Measurements from ENCODE around the gene KCTD11.

KCTD11 gene

DNA sequence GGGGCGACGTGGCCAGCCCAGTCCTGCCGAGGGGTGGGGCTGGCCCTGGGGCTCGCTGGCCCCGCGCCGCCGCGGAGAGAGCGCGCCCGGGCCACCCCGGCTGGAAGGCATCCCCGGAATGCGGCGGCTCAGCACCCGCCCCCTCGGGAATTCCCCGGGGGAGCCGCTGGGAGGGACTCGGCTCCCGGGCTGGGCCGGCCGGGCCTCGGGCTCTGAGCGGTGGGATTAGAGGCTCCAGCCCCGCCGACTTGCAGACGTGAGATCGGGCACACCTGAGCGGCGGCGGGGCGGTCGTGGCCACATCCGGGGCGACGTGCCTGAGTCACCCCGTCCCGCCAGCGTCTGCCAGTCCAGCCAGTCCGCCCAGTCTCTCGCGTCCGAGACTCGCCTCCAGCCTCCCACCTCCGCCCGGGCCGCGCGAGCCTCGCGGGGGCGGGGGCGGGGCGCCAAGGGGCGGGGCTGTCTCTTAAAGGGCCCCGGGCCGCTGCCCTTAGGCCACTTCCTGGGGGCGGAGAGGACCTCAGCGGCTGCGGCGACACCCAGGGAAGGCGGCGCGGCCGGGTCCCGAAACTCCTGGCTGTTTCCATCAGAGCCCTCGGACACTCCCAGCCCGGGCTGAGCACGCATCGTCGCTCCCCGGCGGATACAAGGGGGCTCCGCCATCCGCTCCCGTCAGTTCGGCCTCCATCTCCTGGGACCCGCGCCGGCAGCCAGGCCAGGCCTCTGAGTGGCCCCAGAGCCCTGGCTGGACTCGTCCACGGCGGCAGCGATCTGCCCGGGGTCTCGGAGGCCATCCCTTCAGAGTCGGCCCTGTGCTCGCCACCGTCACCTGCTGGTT, at the start of gene KCTD11:
Gene KCTD11 (plus strand): TSS at position 498 of the 838 bp plus-strand sequence.
- DNase-seq (ENCODE audit: low read depth): peak; percentile 94

DNA sequence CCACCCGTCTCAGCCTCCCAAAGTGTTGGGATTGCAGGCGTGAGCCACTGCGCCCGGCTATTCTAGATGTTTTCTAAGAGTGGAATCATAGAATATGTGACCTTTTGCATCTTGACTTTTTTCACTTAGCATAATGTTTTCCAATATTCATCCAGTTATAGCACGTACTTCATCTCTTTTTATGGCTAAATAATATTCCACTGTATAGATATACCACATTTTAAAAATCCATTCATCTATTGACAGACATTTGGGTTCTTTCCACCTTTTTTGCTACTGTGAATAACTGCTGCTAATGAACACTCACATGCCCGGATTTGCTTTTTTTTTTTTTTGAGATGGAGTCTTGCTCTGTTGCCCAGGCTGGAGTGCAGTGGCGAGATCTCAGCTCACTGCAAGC, 47.8 kb upstream of the KCTD11 start:
- no peak for DNase-seq (ENCODE audit: low read depth)

DNA sequence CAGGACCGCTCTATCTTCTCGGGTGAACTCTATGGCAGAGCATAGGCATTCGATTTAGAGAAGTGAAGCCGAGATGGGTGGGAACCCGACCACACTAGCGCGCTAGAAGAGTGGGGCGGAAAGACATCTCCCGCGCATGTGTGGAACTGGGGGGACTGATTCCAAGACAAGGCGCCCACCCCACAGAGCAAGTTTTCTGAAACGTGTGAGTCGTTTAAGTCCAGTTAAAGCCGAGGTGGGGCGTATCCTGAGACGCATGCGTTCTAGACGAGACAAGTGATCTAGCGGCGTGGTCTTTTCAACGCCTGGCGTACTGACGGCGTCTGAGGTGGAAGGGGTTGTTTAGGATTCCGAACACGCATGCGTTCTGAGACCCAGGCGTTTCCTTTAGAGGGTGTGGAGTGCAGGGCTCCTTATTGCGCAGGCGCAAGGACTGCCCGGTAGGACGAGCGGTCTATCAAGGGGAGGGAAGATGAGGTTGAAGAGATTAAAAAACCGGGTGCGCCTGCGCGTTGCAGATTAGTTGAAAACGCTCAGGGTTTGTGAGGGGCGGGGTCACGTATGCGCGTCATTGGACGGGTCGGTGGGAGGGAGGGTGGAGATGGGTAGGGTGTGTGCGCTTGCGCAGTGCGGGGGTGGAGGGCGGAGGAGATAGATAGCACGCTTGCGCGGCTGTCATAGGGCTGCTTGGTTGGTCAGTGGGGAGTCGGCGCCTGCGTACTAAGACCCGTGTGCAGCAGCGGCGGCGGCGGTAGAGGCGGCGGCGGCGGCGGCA, 44.9 kb upstream of the KCTD11 start, which contains the start of gene EIF5A:
Gene EIF5A (plus strand): TSS at position 718 of the 775 bp plus-strand sequence. CDS start 2,008 bp downstream, outside the sequence.
- peak; percentile 100 for DNase-seq (ENCODE audit: low read depth)

DNA sequence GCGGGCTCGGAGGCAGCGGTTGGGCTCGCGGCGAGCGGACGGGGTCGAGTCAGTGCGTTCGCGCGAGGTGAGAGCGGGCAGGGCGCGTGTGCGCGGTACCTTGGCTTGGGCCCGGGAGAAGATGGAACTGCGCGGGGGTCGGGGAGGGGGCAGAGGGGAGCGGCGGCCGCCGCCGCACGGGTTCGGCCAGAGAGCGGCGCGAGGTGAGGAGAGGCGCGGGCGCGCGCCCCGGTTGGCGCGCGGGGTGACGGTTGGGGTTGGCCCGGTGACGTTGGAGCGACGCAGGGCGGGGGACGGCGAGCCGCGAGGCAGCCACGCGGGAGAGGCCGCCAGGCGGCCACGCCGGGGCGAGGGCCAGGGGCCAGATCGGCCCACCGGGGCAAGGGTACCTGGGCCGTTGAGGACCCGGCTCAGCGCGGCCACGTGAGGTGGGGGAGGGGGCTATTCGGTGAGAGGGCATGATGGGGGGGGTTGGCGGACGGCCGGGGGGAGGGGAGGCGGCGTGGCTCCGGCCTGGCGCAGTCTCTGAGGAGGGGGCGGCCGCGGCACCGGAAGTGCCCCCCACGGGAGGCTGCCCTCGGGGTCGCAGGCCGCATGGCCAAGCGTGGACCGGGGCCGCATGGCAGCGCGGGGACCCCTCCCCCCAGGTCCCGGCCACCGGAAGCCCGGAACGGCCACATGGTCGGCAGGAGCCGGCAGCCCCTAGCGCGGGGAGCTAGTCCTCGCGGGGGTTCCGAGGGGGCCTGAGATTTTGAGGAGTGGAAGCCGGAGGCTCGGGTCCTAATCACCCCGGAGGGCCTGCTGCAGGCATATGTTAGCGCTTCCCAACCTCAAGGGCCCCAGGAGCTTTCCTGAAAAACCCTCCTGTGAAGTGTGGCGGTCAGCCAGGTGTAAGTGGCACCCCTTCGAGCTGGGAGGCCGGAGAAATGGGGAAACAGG, 44.0 kb upstream of the KCTD11 start:
- peak; percentile 44 for DNase-seq (ENCODE audit: low read depth)

DNA sequence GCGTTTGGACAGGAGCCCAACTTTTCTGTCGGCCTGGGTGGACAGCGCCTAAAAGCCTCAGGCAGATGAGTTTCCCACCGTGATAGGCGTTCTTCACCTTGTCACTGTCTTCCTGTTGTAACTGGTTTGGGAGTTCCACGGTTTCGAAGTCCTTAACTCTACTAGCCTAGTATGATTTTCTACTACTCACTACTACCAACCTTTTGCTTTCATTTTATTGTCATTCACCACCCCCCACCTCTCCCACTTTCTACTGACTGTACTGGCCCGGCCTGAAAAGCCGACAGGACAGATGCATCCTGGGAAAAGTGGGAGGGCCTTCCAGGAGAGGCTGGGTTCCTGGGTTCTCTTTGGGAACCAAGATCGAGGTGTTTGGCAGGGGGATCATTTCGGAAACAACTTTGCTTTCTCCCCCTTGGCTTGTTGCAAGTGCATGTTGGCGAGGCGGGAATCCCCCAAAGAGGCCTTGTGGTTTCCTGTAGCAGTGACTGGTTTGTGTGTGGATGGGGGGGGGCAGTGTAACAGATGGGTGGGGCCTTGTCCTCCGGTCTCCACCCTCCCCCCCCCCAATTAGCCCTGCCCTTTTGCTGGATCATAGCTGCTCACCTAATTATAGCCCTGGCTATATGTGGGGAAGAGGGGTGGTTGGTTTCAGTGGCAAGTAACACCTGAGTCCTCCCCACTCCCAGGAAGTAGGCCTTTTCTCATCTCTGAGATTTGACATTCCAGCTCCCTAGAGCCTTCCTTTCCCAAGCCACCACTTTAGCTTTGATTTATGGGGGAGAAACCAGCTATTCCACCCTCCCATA, 43.1 kb upstream of the KCTD11 start:
- peak; percentile 88 for DNase-seq (ENCODE audit: low read depth)

DNA sequence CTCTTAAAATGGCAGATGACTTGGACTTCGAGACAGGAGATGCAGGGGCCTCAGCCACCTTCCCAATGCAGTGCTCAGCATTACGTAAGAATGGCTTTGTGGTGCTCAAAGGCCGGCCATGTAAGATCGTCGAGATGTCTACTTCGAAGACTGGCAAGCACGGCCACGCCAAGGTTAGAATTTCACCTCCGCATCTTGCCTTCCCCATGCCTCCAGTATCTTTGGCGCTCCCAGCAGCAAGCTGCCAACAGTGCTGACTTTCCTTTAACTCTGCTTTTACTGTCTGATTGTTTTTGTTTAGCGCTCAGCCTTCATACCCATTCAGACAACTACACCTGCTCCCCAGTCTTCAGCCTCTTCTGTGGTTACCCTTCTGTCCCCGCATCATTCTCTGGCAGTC, 42.3 kb upstream of the KCTD11 start:
- DNase-seq (ENCODE audit: low read depth): no peak

DNA sequence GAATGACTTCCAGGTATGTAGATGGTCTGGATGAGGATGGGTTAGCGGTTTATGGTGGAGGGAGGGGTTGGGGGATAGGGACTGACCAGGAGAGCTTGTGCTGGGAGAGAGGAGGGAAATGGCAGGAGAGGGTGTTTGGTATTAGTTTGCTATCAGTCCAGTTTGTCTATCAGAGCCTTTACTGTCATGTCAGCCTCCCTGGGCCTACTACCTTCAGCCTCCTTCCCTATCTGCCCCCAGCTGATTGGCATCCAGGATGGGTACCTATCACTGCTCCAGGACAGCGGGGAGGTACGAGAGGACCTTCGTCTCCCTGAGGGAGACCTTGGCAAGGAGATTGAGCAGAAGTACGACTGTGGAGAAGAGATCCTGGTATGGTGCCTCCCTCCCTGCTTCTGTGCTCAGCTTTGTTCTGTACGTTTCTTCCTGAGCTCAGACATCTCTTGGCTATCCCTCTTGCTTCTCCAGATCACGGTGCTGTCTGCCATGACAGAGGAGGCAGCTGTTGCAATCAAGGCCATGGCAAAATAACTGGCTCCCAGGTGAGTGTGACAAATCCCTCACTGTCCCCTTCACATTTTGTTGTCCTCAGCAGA, 40.8 kb upstream of the KCTD11 start:
- DNase-seq (ENCODE audit: low read depth): no peak

DNA sequence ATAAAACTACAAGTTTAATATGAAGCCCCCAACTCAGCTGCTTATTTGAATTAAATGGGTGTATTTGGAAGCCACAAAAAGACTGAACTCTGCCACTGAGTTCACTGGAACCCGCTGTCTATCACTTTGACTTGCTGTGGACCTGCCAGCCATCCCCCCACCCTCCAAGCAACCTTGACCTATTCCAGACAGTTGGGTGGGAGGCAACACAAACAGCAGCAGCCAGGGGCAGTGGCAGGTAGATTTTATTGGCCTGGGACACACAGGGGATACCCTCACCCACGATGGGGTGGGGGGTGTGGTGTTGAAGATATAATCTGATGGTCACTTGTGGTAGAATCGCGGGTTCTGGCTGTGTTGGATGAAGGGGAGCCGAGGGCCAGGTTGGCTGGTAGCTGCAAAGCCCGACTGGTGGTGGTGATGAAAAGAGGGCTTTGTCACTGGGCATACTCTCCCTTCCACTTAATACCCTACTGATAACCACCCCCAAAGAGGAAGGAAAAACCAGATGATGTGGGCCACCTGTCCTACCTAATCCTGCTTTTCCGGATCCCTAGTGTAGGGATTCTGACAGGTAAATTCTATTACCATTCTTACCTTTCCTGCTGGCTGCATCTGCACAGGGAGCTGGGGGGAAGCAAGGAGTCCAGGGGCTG, 39.4 kb upstream of the KCTD11 start:
- DNase-seq (ENCODE audit: low read depth): no peak

DNA sequence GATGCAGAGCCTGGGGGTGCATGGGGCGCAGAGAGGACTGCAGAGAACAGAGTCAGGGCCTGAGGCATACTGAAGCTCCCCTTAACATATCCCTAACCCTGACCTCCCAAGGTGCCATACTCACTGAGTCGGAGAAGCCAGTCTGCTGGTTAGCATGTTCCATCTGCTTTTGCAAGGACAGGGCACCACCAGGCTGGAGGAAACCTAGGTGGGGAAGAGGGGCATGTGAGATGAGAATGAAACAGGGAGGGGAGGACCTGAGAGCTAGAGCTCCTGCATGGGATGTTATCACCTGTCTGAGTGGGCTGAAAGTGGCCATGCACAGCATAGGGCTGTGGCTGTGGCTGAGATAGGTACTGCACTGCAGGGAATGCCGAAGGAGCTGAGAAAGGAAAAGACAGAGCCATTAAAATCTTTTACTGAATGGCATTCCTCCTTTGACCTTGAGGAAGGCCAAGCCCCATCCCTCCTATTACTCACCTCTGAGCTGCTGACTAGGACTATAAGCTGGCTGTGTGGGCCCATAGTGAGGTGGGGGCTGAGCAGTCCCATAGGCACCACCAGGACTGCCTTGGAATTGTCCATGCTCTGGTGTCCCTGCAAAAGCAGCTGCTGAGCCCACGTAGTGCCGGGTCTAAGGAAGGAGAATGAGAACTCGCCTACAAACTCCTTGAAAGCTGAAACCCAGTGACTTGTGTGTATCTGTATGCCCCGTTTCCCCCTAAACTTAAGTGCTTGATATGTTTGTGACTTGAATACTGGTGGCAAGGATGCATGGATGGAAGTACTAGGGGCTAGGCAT, 38.7 kb upstream of the KCTD11 start:
- no peak for DNase-seq (ENCODE audit: low read depth)

DNA sequence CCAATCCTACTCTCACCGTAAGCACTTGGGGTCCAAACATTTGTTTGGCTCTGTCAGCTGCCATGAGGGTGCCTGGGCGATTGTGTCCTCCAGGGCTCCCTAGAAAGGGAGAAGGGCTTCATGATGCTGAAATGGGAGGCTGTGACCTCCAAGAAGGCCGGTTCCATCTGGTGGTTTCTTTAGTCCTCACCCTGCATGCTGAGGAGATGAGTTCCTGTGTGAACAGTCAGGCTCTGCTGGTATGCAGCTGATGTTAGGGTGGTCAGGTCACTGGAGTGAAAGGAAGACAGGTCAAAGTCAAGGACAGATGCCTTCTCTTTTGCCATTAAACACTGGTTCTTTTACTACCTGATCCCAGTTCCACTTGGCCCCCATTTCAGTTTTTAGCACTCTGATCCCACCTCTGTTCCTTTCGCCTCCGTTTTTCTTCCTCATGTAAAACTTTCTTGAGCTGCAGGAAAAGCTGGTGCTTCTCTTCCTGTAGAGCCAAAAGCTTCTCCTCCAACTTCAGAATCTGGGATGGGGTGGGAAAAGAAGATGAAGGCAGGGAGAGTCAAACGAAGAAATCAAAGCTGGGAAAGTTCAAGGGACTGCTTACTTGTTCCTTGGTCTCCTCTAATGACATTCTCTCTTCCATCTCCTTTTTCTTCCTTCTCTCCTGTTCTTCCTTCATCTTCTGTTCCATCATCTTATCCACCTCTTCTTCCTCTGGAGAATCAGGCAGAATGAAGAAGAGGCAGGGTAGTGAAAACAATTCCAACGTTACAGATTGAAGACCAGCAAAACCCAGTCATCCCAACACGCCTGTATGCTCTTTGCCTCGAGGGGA, 37.9 kb upstream of the KCTD11 start:
- DNase-seq (ENCODE audit: low read depth): peak; percentile 49

DNA sequence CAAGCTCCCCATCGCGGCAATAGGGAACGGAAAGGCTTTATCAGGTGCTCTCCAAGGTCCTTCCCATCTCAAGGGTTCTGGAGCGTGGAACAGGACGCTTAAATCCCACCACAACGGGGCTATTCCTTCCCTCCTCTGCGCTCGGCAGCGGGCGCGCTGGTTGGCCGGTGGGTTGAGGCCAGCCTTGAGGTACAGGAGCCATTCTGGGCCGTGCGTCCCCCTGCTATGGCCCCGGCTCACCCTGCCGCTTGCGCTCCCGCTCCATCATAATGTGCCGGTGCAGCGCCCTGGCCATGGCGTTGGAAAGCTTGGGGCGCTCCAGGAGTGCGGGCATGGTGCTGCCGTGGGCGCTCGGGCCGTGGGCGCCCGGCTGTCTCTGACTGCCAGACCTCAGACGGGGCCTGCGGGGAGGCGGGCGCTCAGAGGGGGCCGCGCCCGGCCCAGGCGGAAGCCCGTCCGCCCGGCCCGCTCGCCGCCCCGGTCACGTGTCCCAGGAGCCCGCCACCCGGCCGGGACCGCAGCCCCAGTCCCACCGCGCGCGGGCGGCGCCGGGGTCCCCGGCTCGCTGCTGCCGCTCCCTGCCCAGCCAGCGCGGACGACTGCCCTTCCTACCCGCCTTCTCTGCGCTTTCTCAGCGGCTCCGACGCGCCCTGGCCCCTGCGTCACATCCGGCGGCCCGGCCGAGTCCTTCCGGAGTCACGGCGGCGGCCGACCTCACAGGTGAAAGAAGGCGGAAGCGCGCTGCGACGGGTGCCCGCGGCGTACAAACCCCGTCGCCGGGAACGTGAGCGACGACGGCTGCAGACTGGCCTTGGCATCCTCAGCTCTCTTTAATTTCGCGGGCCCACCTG, 37.0 kb upstream of the KCTD11 start, which contains the start of gene GPS2:
Gene GPS2 (minus strand): TSS at position 642 of the 851 bp plus-strand sequence. CDS start 308 bp downstream, at position 334.
- DNase-seq (ENCODE audit: low read depth): peak; percentile 82

DNA sequence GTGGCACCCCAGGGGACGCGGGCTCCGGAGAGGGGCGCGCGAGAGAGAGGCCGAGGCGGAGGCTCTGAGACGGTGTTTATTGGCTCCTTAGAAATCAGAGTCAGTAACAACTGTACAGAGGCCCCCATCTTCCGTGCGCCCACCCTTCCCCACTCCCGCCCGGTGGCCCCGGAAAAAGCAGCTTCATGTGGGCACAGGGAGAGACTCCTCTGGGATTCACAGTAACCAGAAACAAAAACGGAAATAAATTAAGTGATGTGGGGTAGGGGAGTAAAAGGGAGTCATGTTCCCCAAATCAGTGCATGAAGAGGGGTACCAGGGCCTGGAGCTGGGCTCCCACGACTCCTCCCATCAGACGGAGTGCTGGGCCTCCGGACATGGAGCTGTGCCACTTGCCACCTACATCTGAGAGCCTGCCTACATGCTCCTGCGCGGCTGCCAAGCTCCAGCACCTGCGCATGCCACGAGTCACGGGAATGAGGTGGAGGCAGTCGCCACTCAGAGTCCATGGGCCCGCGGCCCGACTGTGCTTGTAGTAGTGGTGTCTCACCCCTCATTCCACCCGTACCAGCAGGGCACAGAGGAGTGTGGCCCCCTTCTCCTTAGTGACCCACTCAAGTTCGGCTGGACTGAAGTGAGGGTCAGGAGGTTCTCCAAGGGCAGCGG, 36.3 kb upstream of the KCTD11 start:
- no peak for DNase-seq (ENCODE audit: low read depth)

DNA sequence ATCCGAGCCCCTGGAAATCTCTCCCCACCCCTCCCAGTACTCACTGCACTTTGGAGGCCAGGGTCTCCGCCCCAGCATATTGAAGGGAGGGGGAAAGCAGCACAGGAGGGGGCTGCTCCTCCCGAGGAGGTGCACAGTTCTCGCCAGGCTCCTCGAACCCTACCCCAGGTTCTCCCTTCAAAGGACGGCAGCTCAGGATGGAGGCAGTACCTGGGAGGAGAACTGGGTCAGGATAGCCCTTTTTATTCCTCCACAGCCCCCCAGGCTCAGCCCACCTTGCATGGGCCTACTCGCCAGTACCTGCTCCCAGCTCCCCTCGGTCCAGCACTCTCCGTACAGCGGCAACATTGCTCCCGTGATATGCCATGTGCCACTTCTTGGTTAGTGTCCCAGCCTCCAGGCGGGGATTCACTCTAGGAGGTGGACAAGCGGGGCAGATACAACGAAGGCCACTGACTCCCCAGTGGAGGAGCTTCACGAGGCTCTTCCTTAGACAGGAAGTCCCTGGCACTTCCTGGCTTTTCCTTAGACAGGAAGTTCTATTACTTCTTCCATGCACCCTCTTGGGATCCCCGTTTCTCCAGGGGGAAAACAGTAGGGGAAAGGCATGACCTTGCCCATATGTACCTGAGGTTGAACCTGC, 34.7 kb upstream of the KCTD11 start:
- DNase-seq (ENCODE audit: low read depth): no peak

DNA sequence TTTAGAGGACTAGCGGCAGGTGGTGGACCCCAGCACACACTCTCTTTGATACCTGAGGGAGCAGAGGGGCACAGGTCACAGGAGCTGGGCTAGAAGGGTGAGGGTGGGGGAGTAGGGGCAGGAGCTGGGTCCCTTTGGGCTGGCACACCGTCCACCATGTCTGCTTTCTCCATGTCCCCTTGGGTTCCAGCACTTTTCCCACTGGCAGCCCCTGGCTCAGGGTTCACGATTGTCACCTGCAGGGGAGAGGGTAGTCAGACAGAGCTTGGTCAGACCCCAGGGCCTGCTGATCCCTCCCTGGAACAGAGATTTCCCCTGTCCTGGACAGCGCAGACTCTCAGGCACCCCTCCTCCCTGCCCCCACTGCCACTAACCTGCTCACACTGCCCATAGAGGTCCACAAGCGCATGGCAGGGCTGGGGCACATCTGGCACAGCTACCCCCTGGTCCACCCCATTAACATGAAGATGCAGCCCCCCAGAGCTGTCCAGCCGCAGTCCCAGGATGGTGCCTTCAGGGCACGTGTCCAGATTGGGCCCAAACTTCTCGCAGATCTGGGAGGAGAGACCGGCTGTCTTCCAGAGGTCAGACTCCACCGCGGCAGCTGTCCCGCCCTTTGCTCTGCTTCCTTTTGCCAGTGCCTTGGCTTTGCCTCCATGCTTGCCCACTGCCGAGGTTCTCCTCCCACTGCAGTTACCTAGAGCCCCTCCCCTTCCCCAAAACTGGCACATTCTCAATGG, 33.7 kb upstream of the KCTD11 start:
- DNase-seq (ENCODE audit: low read depth): no peak

DNA sequence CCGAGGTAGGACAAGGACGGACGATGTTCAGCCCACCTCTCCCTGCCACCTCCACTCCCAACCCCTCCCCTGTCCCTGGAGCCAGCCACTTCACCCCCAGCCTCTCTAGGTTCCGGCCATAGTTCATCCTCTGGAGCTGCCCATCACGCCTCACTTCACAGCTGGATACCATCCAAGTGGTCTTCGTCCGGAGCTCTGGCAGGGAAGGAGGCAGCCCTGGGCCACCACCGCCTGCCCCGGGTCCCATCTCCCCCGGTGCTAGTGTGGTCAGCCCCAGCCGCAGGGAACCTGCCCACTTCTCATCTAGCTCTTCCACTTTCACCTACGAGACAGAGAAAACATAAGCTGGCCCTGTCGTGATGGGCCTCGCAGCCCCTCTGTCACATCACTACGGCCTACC, 30.5 kb upstream of the KCTD11 start:
- no peak for DNase-seq (ENCODE audit: low read depth)

Data from EH (cell line).